NCI-H187 treated with DMSO at 0.1 percent for 48 hours (cell line): Measurements from ENCODE around the gene FGF10.

Experiments used
- DNase-seq: peaks from one replicate; lab custom pipeline; 2025; lab: John Stamatoyannopoulos, UW

The FGF10 gene

GRCh38 chr5:44257653-44258365 is 131.4 kb downstream of the FGF10 start:
- DNase-seq, result no peak

GRCh38 chr5:44257221-44257620 is 132.0 kb downstream of the FGF10 start:
- DNase-seq, result no peak
